Measurements from ENCODE around the gene MMP17.

DNA sequence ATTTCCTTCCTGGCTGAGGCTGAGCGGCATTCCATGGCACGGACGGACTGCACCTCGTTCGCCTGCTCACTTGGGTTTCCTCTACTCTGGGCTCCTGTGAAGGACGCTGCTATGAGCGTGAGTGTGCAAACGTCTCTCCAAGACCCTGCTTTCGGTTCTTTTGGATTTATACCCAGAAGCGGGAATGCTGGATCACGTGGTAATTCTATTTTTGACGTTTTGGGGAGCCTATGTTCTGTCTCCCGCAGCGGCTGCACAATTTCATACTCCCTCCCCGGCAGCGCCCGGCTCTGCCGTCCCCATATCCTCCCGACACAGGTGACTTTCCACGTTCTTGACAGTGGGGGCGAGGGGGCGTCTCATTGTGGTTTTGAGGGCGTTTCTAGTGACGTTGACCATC lies 20.6 kb downstream of the MMP17 start:
- TF ChIP-seq POLR2A (IDR thresholded peaks at IDR 0.05; ENCODE audit: low read length) (no peak), GATA1 (IDR thresholded peaks at IDR 0.05; ENCODE audit: low read depth, low read length) (no peak)

Measured in erythroblast (primary cell).